ENCODE results near the gene OR5L1.

- TF ChIP-seq YY1 (IDR thresholded peaks at IDR 0.05; ENCODE audit: low read depth) (no peak), NFIC (IDR thresholded peaks at IDR 0.05) (no peak), EP300 (IDR thresholded peaks at IDR 0.05; ENCODE audit: borderline replicate concordance) (no peak), REST (IDR thresholded peaks at IDR 0.05; ENCODE audit: low read depth) (no peak), MAX (IDR thresholded peaks at IDR 0.05) (no peak), FOXM1 (IDR thresholded peaks at IDR 0.05; ENCODE audit: borderline replicate concordance, low read depth) (no peak), TEAD4 (IDR thresholded peaks at IDR 0.05) (no peak), TAF1 (IDR thresholded peaks at IDR 0.05; ENCODE audit: low read depth) (no peak), USF1 (IDR thresholded peaks at IDR 0.05) (no peak)
These were observed 36.3 kb downstream of the OR5L1 start for GRCh38 chr11:55847453-55847852.
